ENCODE data around the gene DNAH5. TPM values are rescaled to one million over a fixed set of nuclear protein-coding genes. Genes with fewer than 3 reads are reported as not detected.

DNAH5 gene
- total RNA-seq, 1 donor from 2014 or later: 0.20 TPM

- TF ChIP-seq, protein P1, sequence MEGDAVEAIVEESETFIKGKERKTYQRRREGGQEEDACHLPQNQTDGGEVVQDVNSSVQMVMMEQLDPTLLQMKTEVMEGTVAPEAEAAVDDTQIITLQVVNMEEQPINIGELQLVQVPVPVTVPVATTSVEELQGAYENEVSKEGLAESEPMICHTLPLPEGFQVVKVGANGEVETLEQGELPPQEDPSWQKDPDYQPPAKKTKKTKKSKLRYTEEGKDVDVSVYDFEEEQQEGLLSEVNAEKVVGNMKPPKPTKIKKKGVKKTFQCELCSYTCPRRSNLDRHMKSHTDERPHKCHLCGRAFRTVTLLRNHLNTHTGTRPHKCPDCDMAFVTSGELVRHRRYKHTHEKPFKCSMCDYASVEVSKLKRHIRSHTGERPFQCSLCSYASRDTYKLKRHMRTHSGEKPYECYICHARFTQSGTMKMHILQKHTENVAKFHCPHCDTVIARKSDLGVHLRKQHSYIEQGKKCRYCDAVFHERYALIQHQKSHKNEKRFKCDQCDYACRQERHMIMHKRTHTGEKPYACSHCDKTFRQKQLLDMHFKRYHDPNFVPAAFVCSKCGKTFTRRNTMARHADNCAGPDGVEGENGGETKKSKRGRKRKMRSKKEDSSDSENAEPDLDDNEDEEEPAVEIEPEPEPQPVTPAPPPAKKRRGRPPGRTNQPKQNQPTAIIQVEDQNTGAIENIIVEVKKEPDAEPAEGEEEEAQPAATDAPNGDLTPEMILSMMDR (IDR thresholded peaks at IDR 0.05; ENCODE audit: partially characterized antibody, unreplicated experiment): no peak
- peaks cover 2% of the 10 kb centered on the region for H3K27me3 Mint-ChIP-seq (ENCODE audit: unreplicated experiment)
- DNase-seq: no peak
- no peak overlapping the region for H3K4me3 Mint-ChIP-seq (ENCODE audit: unreplicated experiment)
- peaks cover 8% of the 10 kb centered on the region for H3K36me3 Mint-ChIP-seq (ENCODE audit: unreplicated experiment)
- no peaks in the 10 kb centered on the region for H3K9me3 Mint-ChIP-seq (ENCODE audit: unreplicated experiment)
- H3K27ac Mint-ChIP-seq (ENCODE audit: unreplicated experiment): no peak overlapping the region
- no peaks in the 10 kb centered on the region for H3K4me1 Mint-ChIP-seq (ENCODE audit: low read depth, unreplicated experiment)
Measured at GRCh38 chr5:13673511-13673910, 271.0 kb downstream of the DNAH5 start.

DNA sequence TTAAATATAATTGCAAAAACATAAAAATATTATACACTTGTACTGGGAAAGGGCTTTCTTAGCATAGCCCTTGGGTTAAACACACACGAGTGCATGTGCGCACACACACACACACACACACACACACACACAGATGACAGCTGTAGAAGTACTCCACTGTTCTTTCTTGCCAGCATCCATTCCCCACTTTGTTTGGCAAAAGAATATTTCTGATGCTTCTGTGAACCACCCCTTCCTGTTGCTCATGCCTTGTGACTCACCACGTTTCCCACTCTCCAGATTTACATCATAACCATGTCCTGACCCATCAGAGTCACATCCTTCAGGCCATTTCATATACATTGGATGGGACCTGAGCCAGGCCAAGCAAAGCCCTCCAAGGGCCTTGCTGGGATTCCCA lies 280.1 kb downstream of the DNAH5 start:
- H3K27me3 Mint-ChIP-seq (ENCODE audit: unreplicated experiment): no peaks in the 10 kb centered on the region
- no peaks in the 10 kb centered on the region for H3K4me1 Mint-ChIP-seq (ENCODE audit: low read depth, unreplicated experiment)
- H3K9me3 Mint-ChIP-seq (ENCODE audit: unreplicated experiment): no peaks in the 10 kb centered on the region
- TF ChIP-seq, protein P1 (IDR thresholded peaks at IDR 0.05; ENCODE audit: partially characterized antibody, unreplicated experiment): no peak
- no peak overlapping the region for H3K27ac Mint-ChIP-seq (ENCODE audit: unreplicated experiment)
- no peak overlapping the region for H3K4me3 Mint-ChIP-seq (ENCODE audit: unreplicated experiment)
- no peak for DNase-seq
- H3K36me3 Mint-ChIP-seq (ENCODE audit: unreplicated experiment): no peaks in the 10 kb centered on the region

DNA sequence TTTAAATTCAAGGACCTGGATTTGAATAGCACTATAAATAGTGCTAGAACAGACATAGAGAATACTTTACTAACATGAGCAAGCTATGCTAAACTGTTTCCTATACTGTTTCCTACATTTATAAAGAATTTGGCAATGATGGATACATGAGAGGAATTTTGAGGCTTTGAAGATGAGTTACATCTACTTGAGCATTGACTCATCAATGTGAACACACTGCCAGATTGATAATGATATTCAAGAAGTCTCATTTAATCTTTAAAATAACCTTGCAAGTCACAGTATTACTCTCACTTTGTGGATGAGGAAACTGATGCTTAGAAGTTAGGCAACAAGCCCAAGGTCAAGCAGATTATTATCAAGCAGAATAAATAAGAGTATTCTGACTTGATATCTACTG lies 281.9 kb downstream of the DNAH5 start:
- no peak for DNase-seq
- H3K4me3 Mint-ChIP-seq (ENCODE audit: unreplicated experiment): no peak overlapping the region
- no peaks in the 10 kb centered on the region for H3K9me3 Mint-ChIP-seq (ENCODE audit: unreplicated experiment)
- H3K27me3 Mint-ChIP-seq (ENCODE audit: unreplicated experiment): no peaks in the 10 kb centered on the region
- TF ChIP-seq, protein P1 (IDR thresholded peaks at IDR 0.05; ENCODE audit: partially characterized antibody, unreplicated experiment): no peak
- H3K27ac Mint-ChIP-seq (ENCODE audit: unreplicated experiment): no peak overlapping the region
- no peaks in the 10 kb centered on the region for H3K4me1 Mint-ChIP-seq (ENCODE audit: low read depth, unreplicated experiment)
- H3K36me3 Mint-ChIP-seq (ENCODE audit: unreplicated experiment): no peaks in the 10 kb centered on the region

GRCh38 chr5:13661272-13661671 lies 283.2 kb downstream of the DNAH5 start:
- TF ChIP-seq, protein P1 (IDR thresholded peaks at IDR 0.05; ENCODE audit: partially characterized antibody, unreplicated experiment): no peak
- H3K4me1 Mint-ChIP-seq (ENCODE audit: low read depth, unreplicated experiment): no peaks in the 10 kb centered on the region
- H3K36me3 Mint-ChIP-seq (ENCODE audit: unreplicated experiment): no peaks in the 10 kb centered on the region
- H3K27ac Mint-ChIP-seq (ENCODE audit: unreplicated experiment): no peak overlapping the region
- DNase-seq: no peak
- H3K27me3 Mint-ChIP-seq (ENCODE audit: unreplicated experiment): no peaks in the 10 kb centered on the region
- H3K9me3 Mint-ChIP-seq (ENCODE audit: unreplicated experiment): no peaks in the 10 kb centered on the region
- H3K4me3 Mint-ChIP-seq (ENCODE audit: unreplicated experiment): no peak overlapping the region

DNA sequence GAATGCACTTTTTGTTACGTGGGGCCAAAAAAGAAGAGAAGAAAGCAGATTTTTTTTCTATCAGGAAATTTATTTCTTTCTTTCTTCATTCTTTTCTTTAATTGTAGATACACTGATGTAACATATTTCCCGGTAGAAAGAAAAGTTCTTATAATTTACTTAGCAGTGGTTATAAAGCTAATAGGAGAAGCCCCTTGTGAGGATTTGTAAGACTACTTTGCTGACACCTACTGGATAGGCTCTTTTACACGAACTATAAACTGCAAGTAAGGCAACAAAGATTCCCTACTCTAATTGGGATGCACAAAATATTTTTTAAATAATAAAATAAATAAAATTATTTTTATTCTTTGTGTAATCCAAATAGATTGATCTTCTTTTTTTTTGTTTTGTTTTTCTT lies 284.4 kb downstream of the DNAH5 start:
- Mint-ChIP-seq H3K27ac (ENCODE audit: unreplicated experiment) (no peak overlapping the region), H3K4me3 (ENCODE audit: unreplicated experiment) (no peak overlapping the region), H3K9me3 (ENCODE audit: unreplicated experiment) (no peaks in the 10 kb centered on the region), H3K27me3 (ENCODE audit: unreplicated experiment) (no peaks in the 10 kb centered on the region), H3K4me1 (ENCODE audit: low read depth, unreplicated experiment) (no peaks in the 10 kb centered on the region), H3K36me3 (ENCODE audit: unreplicated experiment) (no peaks in the 10 kb centered on the region)
- DNase-seq: no peak
- TF ChIP-seq, protein P1 (IDR thresholded peaks at IDR 0.05; ENCODE audit: partially characterized antibody, unreplicated experiment): no peak
